Measurements from ENCODE around the gene DNAJC10.
"Not testable (repeated sequence)": the region's sequence is repeated elsewhere in the genome, so short reads cannot be mapped to it uniquely, and the experiment has no call there.

DNAJC10 gene

DNA sequence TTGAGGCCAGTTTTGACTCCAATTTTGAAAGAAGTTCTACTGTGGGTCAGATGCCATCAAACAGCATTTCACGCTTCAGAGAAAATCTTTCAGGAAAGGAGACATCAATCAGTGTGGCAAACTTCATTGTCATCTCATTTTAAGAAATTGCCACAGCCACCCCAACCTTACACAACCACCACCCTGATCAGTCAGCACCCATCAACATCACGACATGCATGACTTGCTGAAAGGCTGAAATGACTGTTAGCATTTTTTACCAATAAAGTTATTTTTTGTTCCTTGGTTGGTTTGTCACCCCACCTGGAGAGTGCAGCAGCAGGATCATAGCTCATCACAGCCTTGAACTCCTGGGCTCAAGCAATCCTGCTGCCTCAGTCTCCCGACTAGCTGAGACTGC is 10.4 kb downstream of the DNAJC10 start:
- no peak for DNase-seq

DNA sequence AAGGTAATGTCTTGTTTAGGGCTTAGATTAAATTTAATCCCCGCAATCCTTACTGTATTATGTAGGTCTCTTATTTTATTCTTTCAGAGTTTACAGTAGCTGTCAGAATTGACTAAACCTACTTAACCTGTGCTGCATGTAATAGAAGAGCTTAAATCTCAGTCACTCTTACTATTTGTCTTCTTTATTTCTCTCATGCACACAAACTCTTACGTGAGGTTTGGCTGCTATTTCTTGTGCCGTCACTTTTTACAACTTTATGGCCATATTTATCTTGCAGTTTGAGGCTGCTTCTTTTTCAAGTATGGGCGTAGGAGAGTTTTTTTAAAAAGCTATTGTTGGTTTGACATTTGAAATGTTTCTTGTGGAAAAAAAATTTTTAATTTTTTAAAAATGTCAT is 12.0 kb downstream of the DNAJC10 start:
- DNase-seq: no peak

DNA sequence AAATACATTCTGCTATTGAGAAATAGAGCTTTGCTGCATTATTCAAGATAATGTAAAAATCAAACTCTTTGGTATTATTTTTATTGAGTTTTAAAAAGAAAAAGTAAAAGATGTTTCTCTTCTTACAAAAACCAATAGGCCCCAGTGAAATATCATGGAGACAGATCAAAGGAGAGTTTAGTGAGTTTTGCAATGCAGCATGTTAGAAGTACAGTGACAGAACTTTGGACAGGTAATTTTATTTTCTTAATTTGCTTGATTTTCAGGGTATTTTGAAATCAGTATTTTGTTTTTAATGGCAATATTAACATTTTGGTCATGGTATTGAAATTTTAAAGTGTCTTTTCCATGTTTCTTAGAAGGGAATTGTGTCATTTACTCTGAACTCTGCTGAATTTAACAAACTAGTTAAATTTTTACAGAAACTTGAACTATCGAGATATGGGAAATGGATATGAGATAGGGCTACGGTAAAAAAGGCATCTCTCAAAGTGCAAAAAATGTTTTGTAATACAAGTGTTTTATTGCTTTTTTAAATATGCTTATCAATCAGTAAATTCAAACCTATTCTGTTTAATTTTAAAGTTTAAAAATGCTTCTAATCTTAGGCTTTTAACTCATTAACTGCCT is 13.8 kb downstream of the DNAJC10 start:
- no peak for DNase-seq

DNA sequence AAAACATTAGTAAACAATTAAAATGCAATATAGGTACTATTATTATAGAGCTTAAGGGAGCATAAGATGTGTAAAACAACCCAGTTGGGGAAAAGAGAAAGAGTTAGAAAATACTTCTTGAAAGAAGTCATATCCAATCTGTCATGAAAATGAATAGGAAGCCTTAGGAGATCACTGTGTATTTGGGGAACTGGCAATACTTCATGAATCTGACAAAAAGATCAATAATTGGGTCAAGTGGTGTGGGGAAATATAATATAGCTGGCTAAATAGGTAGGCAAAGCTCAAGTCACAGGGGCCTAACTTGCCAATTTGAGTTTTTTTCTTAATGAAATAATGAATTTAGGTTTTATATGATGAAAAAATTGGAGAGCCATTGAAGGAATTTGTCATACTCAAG is 14.4 kb downstream of the DNAJC10 start:
- DNase-seq: no peak

DNA sequence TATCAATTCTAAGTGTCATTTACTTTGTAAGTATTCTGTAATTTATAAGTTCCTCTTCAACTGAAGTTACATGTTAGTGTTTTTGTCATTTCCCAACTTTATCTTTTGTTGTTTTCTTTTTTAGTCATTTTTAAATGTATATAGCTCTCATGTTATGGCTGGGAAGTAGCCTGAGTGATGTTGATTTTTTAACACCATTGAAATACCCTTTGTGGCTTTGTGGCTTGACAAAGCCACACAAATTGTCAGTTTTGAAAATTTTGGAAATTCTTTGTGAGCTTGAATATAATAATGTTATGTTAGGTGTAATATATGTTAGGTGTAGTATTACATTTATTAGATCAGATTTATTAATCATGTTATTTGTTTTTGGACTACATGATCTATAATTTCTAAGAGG is 16.7 kb downstream of the DNAJC10 start:
- DNase-seq: no peak

DNA sequence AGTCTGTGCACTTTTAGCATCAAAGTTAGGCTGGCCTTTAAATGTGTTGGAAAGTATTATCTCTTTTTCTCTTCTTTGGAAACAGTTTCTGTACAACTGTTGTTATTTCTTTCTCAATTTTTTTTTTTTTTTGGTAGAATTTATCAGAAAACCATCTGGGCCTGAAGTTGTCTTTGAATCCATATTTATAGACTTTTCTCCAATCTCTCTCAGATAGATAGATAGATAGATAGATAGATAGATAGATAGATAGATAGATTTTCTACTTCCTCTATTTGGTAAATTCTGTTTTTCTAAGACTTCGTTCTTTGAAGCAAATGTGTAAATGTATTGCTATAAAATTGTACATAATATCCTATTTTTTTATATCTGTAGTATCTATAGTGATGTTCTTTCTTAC is 17.5 kb downstream of the DNAJC10 start:
- DNase-seq: no peak

DNA sequence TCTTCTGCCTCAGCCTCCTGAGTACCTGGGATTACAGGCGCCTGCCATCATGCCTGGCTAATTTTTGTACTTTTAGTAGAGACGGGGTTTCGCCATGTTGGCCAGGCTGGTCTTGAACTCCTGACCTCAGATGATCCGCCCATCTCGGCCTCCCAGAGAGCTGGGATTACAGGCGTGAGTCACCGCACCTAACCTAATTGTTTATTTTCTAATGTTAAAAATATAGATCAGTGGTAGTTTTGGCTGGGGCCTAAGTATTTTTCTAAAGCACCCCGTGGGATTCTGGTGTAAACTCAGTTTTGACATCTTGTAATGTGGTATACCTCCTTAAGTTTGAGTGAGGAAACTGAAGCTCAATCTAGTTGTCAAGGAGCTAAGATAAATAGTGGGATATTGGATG is 20.8 kb downstream of the DNAJC10 start:
- not testable (repeated sequence) for DNase-seq

DNA sequence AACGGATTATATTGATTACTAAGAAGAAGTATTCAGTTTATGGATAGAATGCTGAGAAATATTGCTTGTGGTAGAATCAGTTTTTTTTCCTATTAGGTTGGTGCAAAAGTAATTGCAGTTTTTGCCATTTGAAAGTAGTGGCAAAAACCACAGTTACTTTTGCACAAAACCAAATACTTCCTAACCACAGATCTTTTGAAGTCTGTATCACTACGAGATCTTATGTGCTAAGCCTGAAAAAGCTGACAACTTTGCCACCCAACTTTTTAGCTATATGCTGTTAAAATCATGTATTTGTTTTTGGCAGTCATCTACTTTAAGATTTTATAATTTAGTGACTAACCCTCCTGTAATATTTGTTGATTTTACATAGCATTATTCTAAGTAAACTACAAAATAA is 24.6 kb downstream of the DNAJC10 start:
- DNase-seq: no peak

DNA sequence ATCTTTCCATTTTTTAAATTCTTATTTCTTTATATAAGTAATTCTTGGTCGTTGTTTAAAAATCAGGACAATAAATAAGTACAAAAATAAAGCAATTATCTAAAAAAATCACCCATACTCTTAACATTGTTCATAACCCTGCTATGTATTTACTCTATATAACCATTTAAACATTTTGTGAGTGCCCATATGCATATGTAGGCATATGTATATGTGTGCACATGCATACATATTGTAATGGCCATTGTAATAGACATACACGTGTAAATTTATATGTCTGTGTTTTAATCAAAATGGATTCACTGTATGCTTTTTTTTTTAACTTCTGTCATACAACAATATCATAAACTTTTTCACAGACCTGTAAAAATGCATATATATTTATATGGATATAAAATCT is 25.6 kb downstream of the DNAJC10 start:
- no peak for DNase-seq

DNA sequence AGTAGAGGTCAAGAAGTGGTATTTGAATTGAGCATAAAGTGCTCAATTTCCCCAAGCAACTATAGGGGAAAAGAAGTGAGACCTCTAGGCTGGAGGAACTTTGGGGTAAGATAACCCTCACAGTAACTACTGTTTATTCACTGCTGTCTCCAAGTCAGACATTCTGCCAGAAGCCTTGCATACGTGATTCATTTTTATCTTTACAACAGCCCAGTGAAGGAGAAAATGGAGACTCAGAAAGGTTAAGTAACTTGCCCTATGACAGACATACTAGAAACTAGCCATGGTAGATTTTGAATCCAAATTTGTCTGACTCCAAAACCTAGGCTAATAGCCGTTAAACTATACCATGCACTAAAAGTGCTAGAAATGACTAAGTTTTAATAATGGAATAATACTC is 28.4 kb downstream of the DNAJC10 start:
- DNase-seq: no peak

DNA sequence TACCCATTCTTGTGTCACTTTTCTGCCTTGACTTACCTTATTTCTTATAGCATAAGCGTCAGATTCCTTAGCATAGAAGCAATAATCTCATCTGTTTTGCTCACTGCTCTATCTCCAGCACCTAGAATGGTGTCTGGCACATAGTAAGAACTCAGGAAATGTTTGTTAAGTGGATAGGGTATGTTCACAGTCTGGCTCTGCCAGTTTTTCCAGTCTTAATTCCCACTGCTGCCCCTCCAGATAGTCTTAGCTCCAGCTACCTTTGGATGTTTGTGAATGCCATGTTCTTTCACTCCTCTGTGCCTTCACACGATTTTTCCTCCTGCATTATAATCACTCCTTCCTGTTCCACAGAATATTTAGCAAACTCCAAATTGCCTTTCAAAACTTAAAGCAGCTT is 29.0 kb downstream of the DNAJC10 start:
- DNase-seq: no peak

DNA sequence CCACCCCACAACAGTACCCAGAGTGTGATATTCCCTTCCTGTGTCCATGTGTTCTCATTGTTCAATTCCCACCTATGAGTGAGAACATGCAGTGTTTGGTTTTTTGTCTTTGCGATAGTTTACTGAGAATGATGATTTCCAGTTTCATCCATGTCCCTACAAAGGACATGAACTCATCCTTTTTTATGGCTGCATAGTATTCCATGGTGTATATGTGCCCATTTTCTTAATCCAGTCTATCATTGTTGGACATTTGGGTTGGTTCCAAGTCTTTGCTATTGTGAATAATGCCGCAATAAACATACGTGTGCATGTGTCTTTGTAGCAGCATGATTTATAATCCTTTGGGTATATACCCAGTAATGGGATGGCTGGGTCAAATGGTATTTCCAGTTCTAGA is 29.8 kb downstream of the DNAJC10 start:
- DNase-seq: not testable (repeated sequence)

DNA sequence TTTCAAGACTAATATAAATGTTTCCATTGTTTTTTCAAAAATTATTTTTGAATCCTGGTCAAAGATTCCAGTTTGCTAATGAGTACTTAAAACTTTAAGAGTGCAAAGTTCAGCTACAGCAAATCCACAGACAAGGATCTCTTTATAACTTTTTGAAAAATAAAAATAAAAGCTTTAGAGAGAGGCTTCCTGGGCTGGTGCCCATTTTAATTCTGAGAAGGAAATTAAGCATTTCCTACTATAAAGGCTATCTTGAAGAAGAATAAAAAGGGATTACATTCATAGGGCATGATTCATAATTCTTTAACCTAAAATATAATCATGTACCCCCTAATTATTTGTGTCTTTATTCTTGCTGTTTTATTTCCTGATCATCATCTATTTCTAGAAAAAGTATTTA is 38.2 kb downstream of the DNAJC10 start:
- DNase-seq: no peak

DNA sequence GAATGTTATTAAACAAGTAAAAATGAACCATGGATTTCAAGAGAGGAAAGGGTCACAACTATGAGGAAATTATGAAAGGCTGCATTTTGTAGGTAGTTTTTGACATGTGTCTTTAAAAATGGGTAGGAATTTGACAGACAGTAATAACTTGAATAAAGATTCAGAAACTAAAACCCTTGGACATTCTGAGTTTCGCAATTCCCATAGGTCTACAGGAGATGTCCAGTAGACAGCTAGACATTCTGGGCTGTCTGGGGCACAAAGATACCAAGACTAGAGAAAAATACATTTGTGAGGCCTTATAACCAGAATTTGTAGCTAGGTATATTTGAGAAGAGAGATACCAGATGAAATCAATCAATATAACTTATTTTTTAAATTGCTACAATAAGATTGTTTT is 42.3 kb downstream of the DNAJC10 start:
- no peak for DNase-seq

DNA sequence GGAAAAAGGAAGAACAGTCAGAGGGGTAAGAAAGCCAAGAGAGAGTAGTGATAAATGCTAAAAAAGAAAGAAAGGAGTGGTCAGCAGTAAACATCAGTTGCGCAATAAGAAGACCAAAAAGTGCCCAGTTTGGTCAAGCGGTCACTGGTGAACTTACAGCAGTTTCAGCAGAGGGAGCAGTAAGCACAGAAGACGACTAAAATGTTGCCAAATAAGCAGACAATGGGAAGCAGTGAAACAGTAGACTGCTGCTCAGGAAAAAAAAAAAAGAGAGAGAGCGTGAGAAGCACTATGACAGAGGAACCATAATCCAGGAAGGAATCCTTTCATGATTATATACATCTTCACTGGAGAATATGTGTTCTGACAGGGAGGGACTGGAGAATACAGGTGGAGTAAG is 45.8 kb downstream of the DNAJC10 start:
- DNase-seq: no peak

DNA sequence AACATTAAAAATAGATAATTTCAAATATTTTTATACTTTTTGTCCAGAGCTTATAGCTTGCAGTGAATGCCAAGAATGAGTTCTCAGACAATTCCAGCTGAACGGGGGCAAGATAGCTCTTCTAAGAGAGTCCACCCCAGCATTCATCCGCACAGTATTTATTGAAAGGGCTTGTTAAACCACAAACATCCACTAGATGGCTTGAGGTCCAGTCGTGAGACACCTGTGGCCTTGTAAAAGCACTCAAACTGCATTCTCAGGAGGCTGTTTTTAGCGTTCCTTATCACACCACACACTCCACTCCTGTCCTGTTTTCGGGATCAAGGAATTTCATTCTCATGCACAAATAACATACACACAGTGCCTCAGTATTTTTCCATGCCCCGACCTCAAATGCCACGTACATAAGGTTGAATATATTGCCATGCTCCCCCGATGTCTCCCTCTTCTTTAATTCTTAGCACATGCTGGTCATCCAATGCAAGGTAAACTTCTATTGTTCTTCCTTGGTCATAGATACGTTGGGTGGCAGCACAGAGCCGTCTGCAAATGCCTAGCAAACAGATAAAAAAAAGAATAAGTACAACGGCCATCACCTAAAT is 47.4 kb downstream of the DNAJC10 start:
- peak in 1 of 2 experiments; percentile 27 for DNase-seq

DNA sequence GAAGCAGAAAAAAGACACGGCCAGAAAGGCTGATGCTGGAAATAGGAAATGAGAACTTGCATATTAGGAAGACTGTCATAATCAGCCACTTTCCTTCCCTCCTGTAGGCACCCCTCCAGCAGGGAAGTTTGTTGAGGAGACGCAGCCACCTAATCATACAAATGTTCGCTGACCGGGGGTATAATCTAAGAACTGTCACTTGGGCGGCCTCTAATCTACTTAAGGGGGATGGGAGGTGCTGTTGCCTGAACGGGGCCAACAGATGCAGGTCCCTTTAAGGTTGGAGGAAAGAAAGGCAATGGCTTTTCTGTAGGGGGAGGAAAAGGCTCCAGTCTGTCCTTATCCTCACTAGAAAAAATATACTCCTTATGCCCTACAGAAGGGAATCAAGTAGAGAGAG is 50.6 kb downstream of the DNAJC10 start:
- DNase-seq: no peak

DNA sequence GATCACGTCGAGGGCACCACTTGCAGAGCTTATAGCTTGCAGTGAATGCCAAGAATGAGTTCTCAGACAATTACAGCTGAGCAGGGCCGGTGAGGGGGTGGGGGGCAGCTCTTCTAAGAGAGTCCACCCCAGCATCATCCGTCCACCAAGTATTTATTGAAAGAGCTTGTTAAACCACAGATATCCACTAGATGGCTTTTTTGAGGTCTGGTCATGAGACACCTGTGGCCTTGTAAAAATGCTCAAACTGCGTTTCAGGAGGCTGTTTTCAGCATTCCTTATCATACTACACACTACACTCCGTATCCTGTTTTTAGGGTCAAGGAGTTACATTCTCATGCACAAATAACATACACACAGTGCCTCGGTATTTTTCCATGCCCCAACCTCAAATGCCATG is 51.5 kb downstream of the DNAJC10 start:
- DNase-seq: peak in 1 of 2 experiments; percentile 15

DNA sequence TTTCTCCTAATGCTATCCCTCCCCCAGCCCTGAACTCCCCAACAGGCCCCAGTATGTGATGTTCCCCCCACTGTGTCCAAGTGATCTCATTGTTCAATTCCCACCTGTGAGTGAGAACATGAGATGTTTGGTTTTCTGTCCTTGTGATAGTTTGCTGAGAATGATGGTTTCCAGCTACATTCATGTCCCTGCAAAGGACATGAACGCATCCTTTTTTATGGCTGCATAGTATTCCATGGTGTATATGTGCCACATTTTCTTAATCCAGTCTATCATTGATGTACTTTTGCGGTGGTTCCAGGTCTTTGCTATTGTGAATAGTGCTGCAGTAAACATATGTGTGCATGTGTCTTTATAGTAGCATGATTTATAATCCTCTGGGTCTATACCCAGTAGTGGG is 52.9 kb downstream of the DNAJC10 start:
- DNase-seq: not testable (repeated sequence)

DNA sequence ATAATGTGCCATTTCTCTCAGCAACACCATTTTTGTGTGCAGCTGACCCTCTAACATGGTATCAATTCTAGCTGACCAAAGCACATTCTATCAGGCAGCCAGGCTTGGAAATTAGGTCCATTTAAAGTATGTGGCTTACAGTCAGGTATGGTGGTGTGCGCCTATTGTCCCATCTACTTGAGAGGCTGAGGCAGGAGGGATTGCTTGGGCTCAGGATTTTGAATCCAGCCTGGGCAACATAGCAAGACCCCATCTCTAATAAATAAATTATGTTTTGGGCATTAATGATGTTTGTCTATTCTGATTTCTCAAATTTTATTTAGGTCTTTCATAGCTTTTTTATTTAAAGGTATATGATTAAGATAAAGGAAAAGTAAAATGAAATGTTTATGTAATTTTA is 63.3 kb downstream of the DNAJC10 start:
- no peak for DNase-seq

DNA sequence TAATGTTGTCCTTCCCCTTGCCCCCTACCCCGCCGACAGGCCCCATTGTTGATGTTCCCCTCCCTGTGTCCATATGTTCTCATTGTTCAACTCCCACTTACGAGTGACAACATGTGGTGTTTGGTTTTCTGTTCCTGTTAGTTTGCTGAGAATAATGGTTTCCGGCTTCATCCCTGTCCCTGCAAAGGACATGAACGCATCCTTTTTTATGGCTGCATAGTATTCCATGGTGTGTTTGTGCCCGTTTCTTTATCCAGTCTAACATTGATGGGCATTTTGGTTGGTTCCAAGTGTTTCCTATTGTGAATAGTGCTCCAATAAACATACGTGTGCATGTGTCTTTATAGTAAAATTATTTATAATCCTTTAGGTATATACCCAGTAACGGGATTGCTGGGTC is 65.0 kb downstream of the DNAJC10 start:
- DNase-seq: not testable (repeated sequence)

DNA sequence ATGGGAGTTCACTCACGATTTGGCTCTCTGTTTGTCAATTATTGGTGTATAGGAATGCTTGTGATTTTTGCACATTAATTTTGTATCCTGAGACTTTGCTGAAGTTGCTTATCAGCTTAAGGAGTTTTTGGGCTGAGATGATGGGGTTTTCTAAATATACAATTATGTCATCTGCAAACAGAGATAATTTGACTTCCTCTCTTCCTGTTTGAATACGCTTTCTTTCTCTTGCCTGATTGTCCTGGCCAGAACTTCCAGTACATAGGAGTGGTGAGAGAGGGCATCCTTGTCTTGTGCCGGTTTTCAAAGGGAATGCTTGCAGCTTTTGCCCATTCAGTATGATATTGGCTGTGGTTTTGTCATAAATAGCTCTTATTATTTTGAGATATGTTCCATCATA is 66.6 kb downstream of the DNAJC10 start:
- not testable (repeated sequence) for DNase-seq

DNA sequence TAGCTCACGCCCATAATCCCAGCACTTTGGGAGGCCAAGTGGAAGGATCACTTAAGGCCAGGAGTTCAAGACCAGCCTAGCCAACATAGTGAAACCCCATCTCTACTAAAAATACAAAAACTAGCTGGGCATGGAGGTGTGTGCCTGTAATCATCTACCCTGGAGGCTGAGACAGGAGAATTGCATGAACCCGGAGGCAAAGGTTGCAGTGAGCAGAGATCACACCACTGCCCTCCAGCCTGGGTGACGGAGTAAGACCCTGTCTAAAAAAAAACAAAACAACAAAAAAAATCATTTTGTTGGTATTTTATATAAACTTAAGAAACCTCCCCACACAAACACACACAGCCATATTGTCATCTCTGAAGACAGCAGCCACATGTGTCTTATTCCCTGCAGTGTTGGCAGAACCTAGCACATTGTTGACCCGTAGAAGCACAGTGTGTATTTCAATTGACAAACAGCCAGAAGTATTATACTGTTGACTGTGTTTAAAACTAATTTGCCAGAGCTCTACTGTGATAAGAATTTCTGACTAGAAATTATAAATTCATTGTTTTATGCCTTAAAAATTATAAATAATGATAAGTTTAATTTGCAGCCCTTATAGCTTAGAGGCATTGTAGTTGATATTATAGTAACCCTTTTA is 68.1 kb downstream of the DNAJC10 start:
- no peak for DNase-seq

DNA sequence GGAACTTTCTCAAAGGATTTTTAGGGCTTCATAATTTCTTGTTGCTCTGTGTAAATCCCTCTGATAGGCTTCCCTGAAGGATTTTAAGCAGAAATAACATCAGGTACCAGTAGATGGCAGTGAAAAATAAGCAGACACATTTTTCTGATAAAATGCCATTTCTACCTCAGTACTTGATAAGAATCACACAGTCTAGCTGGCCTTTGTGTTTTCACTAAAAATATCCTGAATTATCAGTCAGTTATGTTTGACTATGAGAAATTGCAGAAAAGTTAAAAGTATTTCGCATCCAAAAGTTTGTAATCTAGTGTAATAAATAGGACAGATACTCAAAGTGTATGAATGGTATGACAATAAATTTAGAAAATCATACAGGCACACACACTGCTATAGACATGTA is 68.7 kb downstream of the DNAJC10 start:
- DNase-seq: peak in 1 of 2 experiments; percentile 40

DNA sequence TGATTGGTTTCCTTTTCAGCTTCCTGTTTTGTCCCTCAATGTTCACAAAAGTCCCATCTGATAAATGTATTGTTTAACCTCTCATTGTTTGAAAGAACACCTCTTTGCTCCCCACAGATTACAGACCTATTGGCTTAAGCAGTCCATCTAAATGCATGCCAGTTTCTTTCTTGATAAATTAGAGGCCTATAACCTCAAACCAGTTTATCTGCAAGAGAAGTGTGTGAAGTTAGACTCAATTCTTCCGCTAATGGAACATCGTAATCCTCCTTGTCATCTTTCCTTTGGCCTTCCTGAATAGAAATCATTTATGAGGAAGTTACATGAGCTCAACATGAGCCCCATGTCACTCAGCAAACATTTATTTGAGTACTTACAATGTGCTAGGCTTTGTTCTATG is 76.4 kb downstream of the DNAJC10 start:
- no peak for DNase-seq
